ENCODE measurements around the gene CRYBA1. TPM values are rescaled to one million over a fixed set of nuclear protein-coding genes. Genes with fewer than 3 reads are reported as not detected.

The CRYBA1 gene
- total and polyA plus RNA-seq, 7 donors = not detected

DNA sequence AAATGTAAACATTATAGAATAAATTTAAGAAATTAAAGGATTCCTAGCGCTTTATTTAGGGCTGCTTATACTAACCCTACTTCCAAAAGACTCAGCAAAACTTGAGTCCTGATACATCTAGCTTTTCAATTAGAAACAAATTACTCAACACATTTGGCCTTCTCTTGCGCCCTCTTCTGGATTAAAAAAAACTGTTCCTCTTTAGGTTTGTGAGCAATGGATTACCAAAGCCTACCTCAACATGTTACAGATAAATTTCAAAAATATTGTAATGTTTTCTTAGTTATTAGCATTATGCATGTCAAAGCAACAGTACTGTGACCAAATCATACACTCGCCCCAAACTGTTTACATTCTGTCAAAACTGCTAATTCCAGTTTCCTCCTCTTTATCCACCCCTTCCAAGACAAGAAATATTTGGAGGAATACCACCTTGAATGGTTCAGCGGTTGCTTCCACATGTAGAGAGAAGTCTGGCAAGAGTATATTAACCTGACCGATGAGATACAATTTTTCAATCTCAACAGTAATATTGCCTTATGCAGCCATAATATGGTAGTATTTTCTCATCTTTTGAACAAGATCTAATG is 44.6 kb downstream of the CRYBA1 start:
- ATAC-seq (peak in 2 of 4 donors; percentile 11 to 36), DNase-seq (no peak)
- Histone ChIP-seq H3K9me3 (no peaks in the 10 kb centered on the region), H3K27ac (peak overlapping the region; percentile 99), H3K36me3 (ENCODE audit: insufficient read depth in 1 of 2, low read depth in 1 of 2) (peaks cover 4 to 28% of the 10 kb centered on the region in 2 donors), H3K27me3 (ENCODE audit: insufficient read depth in 3 of 3, low read length in 2 of 3) (no peaks in the 10 kb centered on the region), H3K4me1 (peaks cover 41% of the 10 kb centered on the region), H3K4me3 (peak overlapping the region; percentile 98)
- TF ChIP-seq, protein P1, sequence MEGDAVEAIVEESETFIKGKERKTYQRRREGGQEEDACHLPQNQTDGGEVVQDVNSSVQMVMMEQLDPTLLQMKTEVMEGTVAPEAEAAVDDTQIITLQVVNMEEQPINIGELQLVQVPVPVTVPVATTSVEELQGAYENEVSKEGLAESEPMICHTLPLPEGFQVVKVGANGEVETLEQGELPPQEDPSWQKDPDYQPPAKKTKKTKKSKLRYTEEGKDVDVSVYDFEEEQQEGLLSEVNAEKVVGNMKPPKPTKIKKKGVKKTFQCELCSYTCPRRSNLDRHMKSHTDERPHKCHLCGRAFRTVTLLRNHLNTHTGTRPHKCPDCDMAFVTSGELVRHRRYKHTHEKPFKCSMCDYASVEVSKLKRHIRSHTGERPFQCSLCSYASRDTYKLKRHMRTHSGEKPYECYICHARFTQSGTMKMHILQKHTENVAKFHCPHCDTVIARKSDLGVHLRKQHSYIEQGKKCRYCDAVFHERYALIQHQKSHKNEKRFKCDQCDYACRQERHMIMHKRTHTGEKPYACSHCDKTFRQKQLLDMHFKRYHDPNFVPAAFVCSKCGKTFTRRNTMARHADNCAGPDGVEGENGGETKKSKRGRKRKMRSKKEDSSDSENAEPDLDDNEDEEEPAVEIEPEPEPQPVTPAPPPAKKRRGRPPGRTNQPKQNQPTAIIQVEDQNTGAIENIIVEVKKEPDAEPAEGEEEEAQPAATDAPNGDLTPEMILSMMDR (IDR thresholded peaks at IDR 0.05) = peak; percentile 73
- intact Hi-C loops (cut with DNase I) = loop anchor here in 1 of 2 donors (2.0 kb wide), 2 partner anchors 70 to 142 kb away; no protein-coding TSS in a partner anchor
- 14 to 18% (median 15%) methylated on average over 5 of the region's 5 CpGs for WGBS, 3 donors

DNA sequence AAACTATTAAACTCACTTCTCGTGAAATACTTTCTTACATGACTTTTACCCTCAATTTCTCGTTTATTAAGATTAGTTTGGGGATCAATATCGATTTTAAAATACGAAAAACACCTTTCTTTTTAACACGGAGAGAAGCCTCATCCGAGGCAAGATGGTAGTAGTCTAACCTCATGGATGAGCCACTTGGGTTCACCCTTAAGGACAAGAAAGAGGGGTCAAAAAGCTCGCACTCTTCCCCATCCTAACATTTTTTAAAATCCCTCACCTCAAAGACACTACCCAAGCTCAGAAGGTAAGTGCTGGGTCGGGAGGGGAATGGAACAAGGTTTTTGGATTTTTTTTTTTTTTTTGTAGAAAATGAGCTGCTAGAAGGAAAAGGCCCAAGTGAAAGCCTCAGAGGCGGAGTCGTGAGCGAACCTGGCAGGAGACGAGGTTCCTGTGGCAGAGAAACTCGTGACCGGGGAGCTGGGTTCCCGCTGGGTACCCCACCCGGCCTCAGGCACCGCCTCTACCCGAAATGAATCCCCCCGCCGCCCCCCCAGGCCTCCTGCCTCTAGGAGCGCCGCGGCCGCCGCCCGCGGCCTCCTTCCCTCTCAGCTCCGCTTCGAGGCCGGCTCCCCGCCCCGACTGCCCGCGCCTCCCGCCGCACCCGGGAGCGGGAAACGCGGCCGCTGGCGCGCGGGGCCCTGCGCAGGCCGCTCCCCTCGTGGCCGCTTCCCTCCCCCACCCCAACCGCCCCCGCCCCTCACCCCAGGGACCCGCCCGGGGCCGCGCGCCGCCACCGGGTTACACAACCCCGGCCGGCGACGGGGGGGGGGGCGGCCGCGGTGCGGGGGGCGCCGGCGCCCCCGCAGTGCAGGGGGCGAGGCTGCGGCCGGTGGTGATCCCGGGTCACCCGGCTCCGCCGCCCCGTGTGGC is 45.7 kb downstream of the CRYBA1 start:
- DNase-seq (peak; percentile 72 to 81), ATAC-seq (peak; percentile 6 to 28 (median 15))
- intact Hi-C loops (cut with DNase I) = loop anchor here in 1 of 2 donors (2.0 kb wide), 1 partner anchor 144 kb away; no protein-coding TSS in a partner anchor
- H3K4me1 ChIP-seq = peaks cover 41% of the 10 kb centered on the region
- H3K4me3 ChIP-seq = peak overlapping the region; percentile 98
- 1 to 2% (median 2%) methylated on average over 23 to 68 of the region's 77 CpGs for WGBS, 3 donors
- peaks cover 0 to 18% of the 10 kb centered on the region in 2 donors for H3K36me3 ChIP-seq (ENCODE audit: insufficient read depth in 1 of 2, low read depth in 1 of 2)
- no peaks in the 10 kb centered on the region for H3K27me3 ChIP-seq (ENCODE audit: insufficient read depth in 3 of 3, low read length in 2 of 3)
- H3K27ac ChIP-seq = peak overlapping the region; percentile 99
- H3K9me3 ChIP-seq = no peaks in the 10 kb centered on the region
- TF ChIP-seq, protein P1 (IDR thresholded peaks at IDR 0.05) = no peak

DNA sequence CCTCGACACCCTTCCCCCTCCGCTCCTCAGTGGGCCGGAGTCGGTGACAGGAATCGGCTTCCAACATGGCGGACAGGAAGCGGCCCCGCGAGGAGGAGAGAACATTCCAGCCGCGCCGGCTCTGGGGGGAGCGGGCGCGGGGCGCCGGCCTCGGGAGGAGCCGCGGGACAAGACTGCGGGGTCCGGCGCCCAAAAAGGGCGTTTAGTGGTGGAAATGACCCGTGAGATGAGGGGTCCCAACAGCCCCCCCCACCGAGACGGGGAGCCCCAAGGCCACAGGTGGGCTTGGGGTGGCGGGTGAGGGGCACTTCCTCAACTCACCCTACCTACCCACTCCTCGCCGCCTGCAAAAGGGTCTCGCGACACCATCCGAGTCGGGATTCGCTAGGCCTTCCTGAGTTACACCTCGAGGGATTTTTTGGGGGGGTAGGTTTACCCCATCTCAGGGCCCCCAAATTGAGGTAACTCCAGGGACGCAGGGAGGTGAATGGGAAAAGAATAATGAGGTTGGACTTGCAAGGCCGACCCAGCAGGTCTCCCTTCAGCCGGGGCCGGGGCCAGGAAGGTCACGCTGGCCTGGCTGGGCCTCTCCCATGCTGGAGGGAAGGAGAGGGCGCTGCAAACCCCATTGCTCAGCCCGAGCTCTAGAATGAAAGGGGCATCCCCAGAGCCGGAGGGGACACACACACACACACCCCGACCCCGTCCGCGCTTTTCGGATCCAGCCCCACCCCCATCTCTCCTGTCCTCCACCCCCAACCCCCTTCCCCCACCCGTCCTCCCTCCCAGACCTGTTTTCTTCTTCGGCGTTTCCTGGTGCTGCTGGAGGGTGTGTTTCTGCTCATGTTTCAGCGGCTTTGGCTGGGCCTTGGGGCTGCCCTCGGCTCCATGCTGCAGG is 46.6 kb downstream of the CRYBA1 start:
- DNase-seq = peak; percentile 75 to 80
- Histone ChIP-seq H3K4me1 (peaks cover 36% of the 10 kb centered on the region), H3K9me3 (no peaks in the 10 kb centered on the region), H3K4me3 (peak overlapping the region; percentile 98), H3K27me3 (ENCODE audit: insufficient read depth in 3 of 3, low read length in 2 of 3) (no peaks in the 10 kb centered on the region), H3K27ac (peak overlapping the region; percentile 99), H3K36me3 (ENCODE audit: insufficient read depth in 1 of 2, low read depth in 1 of 2) (peaks cover 0 to 8% of the 10 kb centered on the region in 2 donors)
- TF ChIP-seq, protein P1 (IDR thresholded peaks at IDR 0.05) = no peak
- 0 to 1% (median 0%) methylated on average over 39 to 54 of the region's 54 CpGs for WGBS, 3 donors
- intact Hi-C loops (cut with DNase I) = loop anchor here in 1 of 2 donors (2.0 kb wide), 1 partner anchor 144 kb away; no protein-coding TSS in a partner anchor
- peak; percentile 27 to 55 (median 38) for ATAC-seq

DNA sequence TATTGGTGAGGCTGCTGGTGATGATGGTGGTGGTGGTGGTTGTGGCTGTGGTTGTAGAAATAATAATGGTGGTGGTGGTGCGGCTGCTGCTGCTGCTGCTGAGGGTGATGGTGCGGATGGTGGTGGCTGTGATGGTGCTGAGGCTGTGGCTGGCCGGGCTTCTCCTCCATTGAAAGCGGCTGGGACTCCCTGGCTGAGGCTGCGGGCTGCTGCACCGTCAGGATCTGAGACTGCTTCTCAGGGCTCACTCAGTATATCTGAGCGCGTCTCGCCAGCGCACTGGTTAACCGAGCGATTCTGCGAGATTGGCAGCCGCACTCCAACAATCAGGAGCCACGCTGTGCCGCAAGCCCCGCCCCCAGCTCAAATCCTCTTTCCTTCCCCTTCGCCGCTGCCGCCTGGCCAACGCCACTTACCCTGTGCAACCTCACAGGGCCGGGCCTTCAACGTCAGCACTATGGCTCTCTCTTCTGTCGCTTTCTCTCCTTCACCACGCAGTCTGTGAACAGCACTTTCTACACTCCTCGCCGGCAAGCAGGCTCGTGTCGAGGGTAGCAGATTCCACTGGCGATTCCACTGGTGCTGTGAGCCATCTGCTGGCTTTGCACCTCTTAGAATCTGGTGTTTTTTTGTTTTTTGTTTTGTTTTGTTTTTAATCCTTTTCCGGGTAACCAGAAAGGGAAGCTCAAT is 47.4 kb downstream of the CRYBA1 start, which contains the start of gene NUFIP2:
NUFIP2 (minus strand) TSS at position 259 of the 690 bp plus-strand sequence; CDS start at position 170, 89 bp downstream.
- ATAC-seq = peak; percentile 92 to 94 (median 94)
- peak; percentile 99 to 100 for DNase-seq
- TF ChIP-seq, protein P1 (IDR thresholded peaks at IDR 0.05) = no peak
- no peaks in the 10 kb centered on the region for H3K9me3 ChIP-seq
- intact Hi-C loops (cut with DNase I) = loop anchor here in 1 of 2 donors (2.0 kb wide), 1 partner anchor 145 kb away; no protein-coding TSS in a partner anchor
- peaks cover 0 to 6% of the 10 kb centered on the region in 2 donors for H3K36me3 ChIP-seq (ENCODE audit: insufficient read depth in 1 of 2, low read depth in 1 of 2)
- H3K4me1 ChIP-seq = peaks cover 28% of the 10 kb centered on the region
- WGBS, 3 donors = 0% methylated on average over 31 of the region's 31 CpGs
- peak within 1 kb of the TSS; percentile 98 for H3K4me3 ChIP-seq
- H3K27me3 ChIP-seq (ENCODE audit: insufficient read depth in 3 of 3, low read length in 2 of 3) = no peaks in the 10 kb centered on the region
- H3K27ac ChIP-seq = peak within 1 kb of the TSS; percentile 99
